ENCODE results near the gene USP1.

DNA sequence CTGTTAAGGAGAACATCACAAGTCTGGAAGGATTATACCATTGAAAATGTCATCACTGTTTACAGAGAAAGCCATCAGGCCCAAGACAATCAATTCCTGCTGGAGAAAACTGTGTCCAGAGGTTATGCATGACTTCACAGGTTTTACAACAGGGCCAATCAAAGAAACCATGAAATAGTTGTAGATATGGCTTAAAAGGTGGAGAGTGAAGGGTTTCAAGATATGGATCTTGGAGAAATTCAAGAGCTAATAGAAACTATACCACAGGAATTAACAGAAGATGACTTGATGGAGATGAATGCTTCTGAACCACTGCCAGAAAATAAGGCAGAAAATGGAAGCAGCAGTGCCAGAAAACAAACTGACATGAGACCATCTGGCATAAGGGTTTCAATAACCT lies 30.2 kb downstream of the USP1 start:
- TF ChIP-seq CTCF (IDR thresholded peaks at IDR 0.05; ENCODE audit: low read depth, low read length): no peak
- TF ChIP-seq POLR2A (IDR thresholded peaks at IDR 0.05; ENCODE audit: extremely low read depth, insufficient read length): no peak
